Ovary (tissue), 9 donors: Measurements from ENCODE around the gene ANLN. TPM values are rescaled to one million over a fixed set of nuclear protein-coding genes. Genes with fewer than 3 reads are reported as not detected.

ENCODE experiments used
- DNase-seq, 5 donors: peaks; one replicate each; pipeline ENCODE4 v3.0.0-alpha.2; 2019 to 2020
- H3K27ac ChIP-seq, 2 donors: fragments of 200-600 bp; one replicate each; pipeline versions ENCODE4 v1.5.1 to v1.8.0; 2019 to 2022
- H3K27me3 ChIP-seq: fragments of 200-600 bp; one replicate; pipeline ENCODE4 v1.8.0; 2022
- H3K36me3 ChIP-seq: fragments of 200-600 bp; sonication (generic); one replicate; pipeline ENCODE4 v1.5.1; 2019
- H3K4me1 ChIP-seq: one replicate; pipeline ENCODE4 v1.8.1; 2013; ENCODE audit warnings: mild to moderate bottlenecking, moderate library complexity; ENCODE audit not compliant: insufficient read depth
- H3K4me3 ChIP-seq: fragments of 200-600 bp; sonication (generic); one replicate; pipeline ENCODE4 v1.5.1; 2017
- H3K9me3 ChIP-seq, 2 donors: fragments of 200-600 bp in 1 of 2; sonication (generic) in 1 of 2; one replicate each; pipeline versions ENCODE4 v1.5.1 to v1.8.1; 2013 to 2019; ENCODE audit warnings: mild to moderate bottlenecking in 1 of 2, moderate library complexity in 1 of 2
- EP300 ChIP-seq: sonication (generic); formaldehyde crosslinking; IDR thresholded peaks from one replicate; pipeline ENCODE4 v1.6.1; 2017; ENCODE audit warnings: antibody characterized with exemption
- POLR2A ChIP-seq: fragments of 450-650 bp; IDR thresholded peaks from one replicate; pipeline ENCODE4 v1.6.1; 2017; ENCODE audit warnings: antibody characterized with exemption, mild to moderate bottlenecking, moderate library complexity
- WGBS, 3 donors: extraction: QIAGEN DNeasy Blood & Tissue Kit in 1 of 3; methylation state at CpG; one replicate each; pipeline versions ENCODE4 v1.1.5 to v1.1.7; 2013 to 2017; 5-methylcytosine and 5-hydroxymethylcytosine counted together
- intact Hi-C, 4 donors: fragments of 100-400 bp; cut with DNase I; formaldehyde crosslinking; loops; one replicate each; pipeline versions ENCODE4 v1.11.0 to v1.15.1; 2022 to 2023
- polyA plus RNA-seq, 2 donors: library from polyadenylated mRNA; stranded (reverse); fragments of 200-250 nt in 1 of 2; fragments of 350-450 nt in 1 of 2; fragmentation: Illumina TruSeq in 1 of 2; extraction: RNeasy Lipid Tissue Mini Kit (QIAGEN cat#74804) in 1 of 2; gene quantifications; one replicate each; pipeline ENCODE4 v1.2.3, GENCODE V29; 2013 to 2014
- total RNA-seq, 7 donors: library from RNA; depleted of rRNA in 2 of 7; stranded (reverse); fragments of >200 nt in 2 of 7; fragmentation: NEBNext Ultra II Directional in 3 of 7; extraction: Animal tissue kit (Norgen Biotek cat#: 25700) in 3 of 7; gene quantifications; one replicate each; pipeline versions ENCODE4 v1.1.0 to v1.2.4, GENCODE V29; 2016 to 2023
- TF ChIP-seq, protein P1 (sequence below), 3 donors: fragments of 450-650 bp in 2 of 3; fragments of 200-600 bp in 1 of 3; IDR thresholded peaks; one replicate each; pipeline versions ENCODE4 v1.5.1 to v1.8.0; 2016 to 2022; ENCODE audit warnings: antibody characterized with exemption in 3 of 3, mild to moderate bottlenecking in 1 of 3
- donor health status: DM: no; HTN: no; CAD: no; lungs with moderate emphysema.
- donor health status: DM: no; HTN: no; CAD: no.
- donor health status: Bipolar disorder and iron deficiency.
- donor health status: DM: yes; HTN: yes; CAD: no.
- donor health status: DM: no; HTN: no; CAD: no.
- donor health status: DM: yes; HTN: yes; CAD: no.

Gene ANLN
- total and polyA plus RNA-seq, 9 donors, result 0.50 to 6.0 (median 2.6) TPM

DNA sequence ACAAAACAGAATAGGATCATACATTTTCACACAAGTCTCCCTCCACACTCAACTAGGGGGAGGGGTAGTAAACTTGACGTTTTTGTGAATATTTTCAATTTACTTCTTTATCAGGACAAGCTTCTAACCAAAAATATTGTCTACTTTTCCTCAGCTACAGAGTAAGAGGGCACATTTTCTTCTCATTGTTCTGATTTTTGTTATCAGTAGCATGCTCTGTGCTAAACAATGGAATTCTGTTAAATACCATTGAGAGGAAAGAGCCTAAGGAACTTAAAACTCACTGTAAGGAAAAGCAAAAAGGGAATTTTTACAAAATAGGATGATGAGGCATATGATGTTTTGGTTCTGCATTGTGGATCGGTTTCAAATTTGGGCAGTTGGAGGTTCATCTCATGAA lies 41.2 kb downstream of the ANLN start:
- no peak overlapping the region for H3K4me3 ChIP-seq
- H3K27me3 ChIP-seq, result no peaks in the 10 kb centered on the region
- no peak for DNase-seq
- no peaks in the 10 kb centered on the region for H3K9me3 ChIP-seq
- no peaks in the 10 kb centered on the region for H3K4me1 ChIP-seq
- intact Hi-C loops, result no loop called here
- WGBS, 3 donors, result 34 to 52% (median 46%) methylated on average over 2 of the region's 2 CpGs
- TF ChIP-seq, protein P1, sequence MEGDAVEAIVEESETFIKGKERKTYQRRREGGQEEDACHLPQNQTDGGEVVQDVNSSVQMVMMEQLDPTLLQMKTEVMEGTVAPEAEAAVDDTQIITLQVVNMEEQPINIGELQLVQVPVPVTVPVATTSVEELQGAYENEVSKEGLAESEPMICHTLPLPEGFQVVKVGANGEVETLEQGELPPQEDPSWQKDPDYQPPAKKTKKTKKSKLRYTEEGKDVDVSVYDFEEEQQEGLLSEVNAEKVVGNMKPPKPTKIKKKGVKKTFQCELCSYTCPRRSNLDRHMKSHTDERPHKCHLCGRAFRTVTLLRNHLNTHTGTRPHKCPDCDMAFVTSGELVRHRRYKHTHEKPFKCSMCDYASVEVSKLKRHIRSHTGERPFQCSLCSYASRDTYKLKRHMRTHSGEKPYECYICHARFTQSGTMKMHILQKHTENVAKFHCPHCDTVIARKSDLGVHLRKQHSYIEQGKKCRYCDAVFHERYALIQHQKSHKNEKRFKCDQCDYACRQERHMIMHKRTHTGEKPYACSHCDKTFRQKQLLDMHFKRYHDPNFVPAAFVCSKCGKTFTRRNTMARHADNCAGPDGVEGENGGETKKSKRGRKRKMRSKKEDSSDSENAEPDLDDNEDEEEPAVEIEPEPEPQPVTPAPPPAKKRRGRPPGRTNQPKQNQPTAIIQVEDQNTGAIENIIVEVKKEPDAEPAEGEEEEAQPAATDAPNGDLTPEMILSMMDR (IDR thresholded peaks at IDR 0.05), result no peak
- TF ChIP-seq EP300, result no peak
- no peak for TF ChIP-seq POLR2A
- no peaks in the 10 kb centered on the region for H3K36me3 ChIP-seq
- H3K27ac ChIP-seq, result no peak overlapping the region

DNA sequence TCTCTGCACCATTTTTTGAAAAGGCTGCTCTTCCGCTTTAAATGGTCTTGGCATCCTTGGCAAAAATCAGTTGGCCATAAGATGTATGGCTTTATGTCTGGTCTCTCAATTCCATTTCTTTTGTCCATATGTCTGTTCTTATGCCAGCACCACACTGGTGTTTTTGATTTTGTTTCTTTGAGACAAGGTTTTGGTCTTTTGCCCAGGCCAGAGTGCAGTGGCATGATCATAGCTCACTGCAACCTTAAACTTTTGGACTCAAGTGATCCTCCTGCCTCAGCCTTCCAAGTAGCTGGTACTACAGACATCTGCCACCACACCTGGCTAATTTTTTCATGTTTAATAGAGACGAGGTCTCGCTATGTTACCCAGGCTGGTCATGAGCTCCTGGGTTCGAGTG lies 48.5 kb downstream of the ANLN start:
- TF ChIP-seq EP300, result no peak
- TF ChIP-seq, protein P1 (IDR thresholded peaks at IDR 0.05), result no peak
- no peak for TF ChIP-seq POLR2A
- intact Hi-C loops, result no loop called here
- no peak overlapping the region for H3K4me3 ChIP-seq
- no peaks in the 10 kb centered on the region for H3K36me3 ChIP-seq
- H3K27me3 ChIP-seq, result no peaks in the 10 kb centered on the region
- WGBS, 3 donors, result 93 to 98% (median 94%) methylated on average over 4 of the region's 4 CpGs
- no peak overlapping the region for H3K27ac ChIP-seq
- H3K4me1 ChIP-seq, result peaks cover 4% of the 10 kb centered on the region
- no peak for DNase-seq
- no peaks in the 10 kb centered on the region for H3K9me3 ChIP-seq

DNA sequence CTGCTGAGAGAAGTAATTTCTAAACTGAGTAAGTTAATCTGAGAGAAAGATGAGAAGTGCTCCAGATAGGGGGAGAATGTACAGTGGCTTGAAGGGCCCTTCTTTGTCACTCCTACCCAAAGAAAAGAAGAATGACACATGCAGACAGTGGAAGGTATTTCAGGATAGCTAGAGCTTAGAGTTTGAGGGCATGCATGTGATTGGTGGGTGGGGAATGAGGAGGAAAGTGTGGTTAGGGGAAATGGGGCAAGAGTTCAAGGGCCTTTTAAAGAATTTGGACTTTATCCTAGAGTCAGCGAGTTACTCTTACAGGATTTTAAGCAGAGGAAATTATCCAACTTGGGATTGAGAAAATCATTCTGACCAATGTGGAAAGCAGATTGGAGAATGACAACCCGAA lies 50.0 kb downstream of the ANLN start:
- Histone ChIP-seq H3K36me3 (no peaks in the 10 kb centered on the region), H3K9me3 (no peaks in the 10 kb centered on the region), H3K4me1 (peaks cover 4% of the 10 kb centered on the region), H3K27ac (no peak overlapping the region), H3K4me3 (no peak overlapping the region), H3K27me3 (no peaks in the 10 kb centered on the region)
- TF ChIP-seq EP300 (no peak), POLR2A (no peak)
- TF ChIP-seq, protein P1 (IDR thresholded peaks at IDR 0.05), result no peak
- WGBS, 3 donors, result 54 to 64% (median 56%) methylated on average over 2 of the region's 2 CpGs
- intact Hi-C loops, result no loop called here
- no peak for DNase-seq

- TF ChIP-seq POLR2A, result no peak
- no peak for TF ChIP-seq EP300
- TF ChIP-seq, protein P1 (IDR thresholded peaks at IDR 0.05), result no peak
These were observed 51.2 kb downstream of the ANLN start for GRCh38 chr7:36440880-36441279.

More at GRCh38 chr7:36440880-36441279, 51.2 kb downstream of the ANLN start:
- Histone ChIP-seq H3K36me3 (no peaks in the 10 kb centered on the region), H3K27me3 (no peaks in the 10 kb centered on the region), H3K27ac (no peak overlapping the region), H3K9me3 (no peaks in the 10 kb centered on the region), H3K4me3 (no peak overlapping the region), H3K4me1 (peaks cover 4% of the 10 kb centered on the region)
- no peak for DNase-seq
- intact Hi-C loops, result no loop called here
- WGBS, 3 donors, result 31 to 41% (median 36%) methylated on average over 3 of the region's 3 CpGs
